ENCODE measurements around the gene RNF25.

The RNF25 gene, protein sequence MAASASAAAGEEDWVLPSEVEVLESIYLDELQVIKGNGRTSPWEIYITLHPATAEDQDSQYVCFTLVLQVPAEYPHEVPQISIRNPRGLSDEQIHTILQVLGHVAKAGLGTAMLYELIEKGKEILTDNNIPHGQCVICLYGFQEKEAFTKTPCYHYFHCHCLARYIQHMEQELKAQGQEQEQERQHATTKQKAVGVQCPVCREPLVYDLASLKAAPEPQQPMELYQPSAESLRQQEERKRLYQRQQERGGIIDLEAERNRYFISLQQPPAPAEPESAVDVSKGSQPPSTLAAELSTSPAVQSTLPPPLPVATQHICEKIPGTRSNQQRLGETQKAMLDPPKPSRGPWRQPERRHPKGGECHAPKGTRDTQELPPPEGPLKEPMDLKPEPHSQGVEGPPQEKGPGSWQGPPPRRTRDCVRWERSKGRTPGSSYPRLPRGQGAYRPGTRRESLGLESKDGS

GRCh38 chr2:218671654-218672566 lies at the start of gene RNF25, which contains the start of gene STK36:
RNF25 (minus strand) TSS chr2:218672002; CDS start chr2:218671970, 32 bp downstream.
STK36 (plus strand) TSS chr2:218672086; CDS start chr2:218672830, 744 bp downstream.
- DNase-seq = peak; percentile 27 to 77

GRCh38 chr2:218721488-218721887 lies 49.7 kb upstream of the RNF25 start:
- no peak for DNase-seq

DNA sequence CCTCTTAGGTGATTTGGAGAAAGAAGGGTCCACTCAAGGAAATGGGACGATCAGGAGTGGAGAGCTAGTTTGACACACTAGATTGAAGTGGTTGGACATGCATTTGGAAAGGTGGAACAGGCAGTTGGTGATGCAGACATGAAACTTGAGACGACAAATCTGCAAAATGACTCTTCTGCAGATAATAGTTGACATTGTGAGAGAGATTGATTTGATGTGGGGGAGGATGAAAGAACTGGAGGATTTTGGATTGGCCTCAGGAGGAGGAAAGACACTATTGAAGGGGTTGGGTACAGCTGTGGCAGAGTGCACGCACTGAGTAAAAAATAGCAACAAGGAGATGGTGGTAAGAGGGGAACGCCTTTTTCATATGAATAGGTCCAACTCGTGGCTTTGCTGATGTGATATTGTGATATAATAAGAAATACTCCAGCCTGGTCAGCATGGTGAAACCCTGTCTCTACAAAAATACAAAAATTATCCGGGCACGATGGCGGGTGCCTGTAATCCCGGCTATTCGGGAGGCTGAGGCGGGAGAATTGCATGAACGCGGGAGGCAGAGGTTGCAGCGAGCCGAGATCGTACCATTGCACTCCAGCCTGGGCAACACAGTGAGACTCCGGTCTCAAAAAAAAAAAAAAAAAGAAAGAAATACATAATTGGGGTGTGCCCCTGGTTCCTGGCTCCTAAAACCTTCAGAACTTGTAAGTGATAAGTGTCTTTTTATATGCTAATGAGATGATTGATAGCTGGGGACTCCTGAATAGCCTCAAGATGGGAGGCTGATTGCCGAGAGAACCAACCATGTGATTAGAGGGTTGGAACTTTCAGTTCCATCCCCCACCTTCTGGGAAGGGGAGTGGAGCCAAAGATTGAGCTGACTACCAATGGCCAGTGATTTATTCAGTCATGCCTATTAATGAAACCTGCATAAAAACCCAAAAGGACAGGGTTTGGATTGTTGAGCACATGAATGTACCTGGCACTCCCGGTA lies 48.5 kb upstream of the RNF25 start:
- DNase-seq = no peak

DNA sequence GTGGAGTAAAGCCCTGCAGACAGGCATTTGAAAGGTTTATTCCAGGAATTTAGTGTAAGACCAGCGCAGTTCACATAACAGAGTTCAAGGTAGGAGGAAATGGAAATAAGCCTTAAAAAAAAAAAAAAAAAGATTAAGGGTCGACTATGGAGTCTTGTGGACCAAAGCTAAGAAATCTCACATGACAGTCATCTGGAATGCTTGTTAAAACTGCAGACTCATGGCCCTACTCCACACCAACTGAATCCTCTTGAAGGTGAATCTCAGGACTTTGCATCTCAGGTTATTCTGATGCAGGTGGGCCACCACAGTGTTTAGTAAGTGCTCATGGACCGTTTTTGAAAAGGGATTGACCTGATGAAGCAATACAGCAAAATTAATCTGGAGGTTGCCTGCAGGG lies 47.7 kb upstream of the RNF25 start:
- DNase-seq = no peak

- DNase-seq = no peak
These were observed 46.3 kb upstream of the RNF25 start for GRCh38 chr2:218718058-218718457.

- DNase-seq = no peak
These were observed 45.5 kb upstream of the RNF25 start for GRCh38 chr2:218717262-218717661.

- no peak for DNase-seq
These were observed 44.3 kb upstream of the RNF25 start for GRCh38 chr2:218716070-218716469.

- DNase-seq = no peak
These were observed 42.1 kb upstream of the RNF25 start for GRCh38 chr2:218713922-218714321.

DNA sequence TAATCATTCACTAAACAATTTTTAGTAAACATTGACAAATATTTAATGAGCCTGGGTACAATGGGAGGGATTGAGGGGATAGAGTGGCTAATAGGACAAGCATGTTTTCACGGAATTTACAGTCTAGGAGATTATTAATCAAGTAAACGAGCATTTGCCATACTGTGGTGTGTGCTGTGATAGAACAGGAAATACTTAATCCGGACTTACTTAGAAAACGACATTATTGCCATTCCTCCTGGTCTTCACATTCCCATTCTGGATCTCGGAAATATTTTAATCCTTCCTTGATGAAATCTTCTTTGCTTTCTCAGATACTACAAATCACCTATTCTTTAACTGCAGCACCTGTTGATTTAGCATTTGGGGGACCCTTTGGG lies 39.7 kb upstream of the RNF25 start:
- no peak for DNase-seq

GRCh38 chr2:218710687-218711549 lies 39.1 kb upstream of the RNF25 start, which contains the start of gene TTLL4:
TTLL4 (plus strand) TSS chr2:218710835; CDS start chr2:218737677, 26,842 bp downstream.
- peak; percentile 90 for DNase-seq

DNA sequence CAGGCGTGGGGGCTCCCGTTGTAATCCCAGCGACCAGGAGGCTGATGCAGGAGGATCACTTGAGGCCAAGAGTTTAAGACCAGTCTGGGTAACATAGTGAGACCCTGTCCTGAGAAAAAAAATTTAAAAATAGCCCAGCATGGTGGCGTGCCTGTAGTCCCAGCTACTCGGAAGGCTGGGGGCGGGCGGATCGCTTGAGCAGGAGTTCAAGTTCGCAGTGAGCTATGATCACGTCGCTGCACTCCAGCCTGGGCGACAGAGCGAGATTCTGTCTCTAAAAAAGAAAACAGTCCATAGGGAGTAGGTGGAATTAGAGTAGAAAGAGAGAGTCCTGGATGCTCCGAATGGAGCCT lies 38.5 kb upstream of the RNF25 start:
- no peak for DNase-seq

DNA sequence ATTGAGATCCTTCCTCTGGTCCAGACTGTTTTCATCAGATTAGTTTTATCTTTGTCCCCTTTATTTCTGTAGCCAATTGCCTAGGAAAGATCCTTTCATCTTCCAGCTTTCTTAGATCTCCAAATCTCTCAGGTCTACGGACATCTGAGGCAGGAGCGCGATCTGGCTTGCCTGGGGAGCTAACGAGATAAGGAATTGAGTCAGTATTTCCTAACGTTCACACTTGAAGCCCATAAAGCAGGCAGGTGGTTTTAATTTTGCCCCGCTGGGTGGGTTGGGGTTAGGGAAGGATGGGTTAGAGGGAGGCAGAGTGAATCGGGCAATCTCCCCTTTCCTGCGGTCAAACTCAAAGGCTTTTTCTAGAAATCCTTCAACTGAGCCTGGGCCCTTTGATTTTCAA lies 38.1 kb upstream of the RNF25 start:
- no peak for DNase-seq

GRCh38 chr2:218708086-218708485 lies 36.3 kb upstream of the RNF25 start:
- no peak for DNase-seq

- no peak for DNase-seq
These were observed 31.5 kb upstream of the RNF25 start for GRCh38 chr2:218703341-218703740.

DNA sequence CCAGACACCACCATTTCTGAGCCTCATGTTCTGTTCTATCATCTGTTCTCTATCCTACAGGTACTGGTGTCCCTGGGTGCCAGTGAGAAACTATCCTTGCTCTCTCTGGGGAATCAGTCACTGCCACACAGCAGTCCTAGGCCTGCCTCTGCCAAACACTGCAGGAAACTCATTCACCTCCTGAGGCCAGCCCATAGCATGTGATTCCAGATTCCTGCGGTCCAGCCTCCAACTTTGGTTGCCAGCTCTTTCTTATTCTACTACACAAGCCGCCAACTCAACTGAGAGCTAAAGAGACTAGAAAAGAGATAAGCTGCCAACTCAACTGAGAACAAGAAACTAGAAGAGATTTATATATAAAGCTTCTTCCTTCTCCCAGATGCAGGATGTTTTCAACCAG lies 30.0 kb upstream of the RNF25 start:
- no peak for DNase-seq

DNA sequence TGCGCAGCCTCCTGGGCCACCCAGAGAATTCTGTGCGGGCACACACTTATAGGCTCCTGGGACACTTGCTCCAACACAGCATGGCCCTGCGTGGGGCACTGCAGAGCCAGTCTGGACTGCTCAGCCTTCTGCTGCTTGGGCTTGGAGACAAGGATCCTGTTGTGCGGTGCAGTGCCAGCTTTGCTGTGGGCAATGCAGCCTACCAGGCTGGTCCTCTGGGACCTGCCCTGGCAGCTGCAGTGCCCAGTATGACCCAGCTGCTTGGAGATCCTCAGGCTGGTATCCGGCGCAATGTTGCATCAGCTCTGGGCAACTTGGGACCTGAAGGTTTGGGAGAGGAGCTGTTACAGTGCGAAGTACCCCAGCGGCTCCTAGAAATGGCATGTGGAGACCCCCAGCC lies 27.1 kb upstream of the RNF25 start:
- no peak for DNase-seq

- no peak for DNase-seq
These were observed 22.8 kb upstream of the RNF25 start for GRCh38 chr2:218694405-218695145.

GRCh38 chr2:218691234-218691633 lies 19.4 kb upstream of the RNF25 start:
- no peak for DNase-seq

GRCh38 chr2:218687400-218688060 lies 15.7 kb upstream of the RNF25 start:
- peak in 1 of 2 donors; percentile 59 for DNase-seq

DNA sequence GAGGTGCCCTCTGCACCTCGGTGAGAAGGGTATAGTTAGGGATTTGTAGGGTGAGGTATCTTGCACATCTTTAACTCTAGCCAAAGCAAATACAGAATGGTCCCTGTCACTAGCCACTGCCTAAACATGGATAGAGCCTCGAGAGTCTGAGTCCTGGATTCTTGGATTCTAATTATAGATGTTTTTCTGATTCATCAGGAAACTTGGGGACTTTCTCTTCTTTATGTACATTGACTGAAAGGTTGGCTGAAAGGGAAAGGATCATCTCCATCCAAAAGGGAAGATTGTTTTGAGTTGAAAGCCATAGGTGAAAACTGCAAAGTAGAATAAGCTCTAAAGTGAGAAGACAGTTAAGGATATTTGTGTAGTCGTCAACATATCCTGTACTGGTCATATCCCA lies 8.3 kb upstream of the RNF25 start:
- DNase-seq = no peak
